Measurements from ENCODE around the gene NGF.
"Not testable (repeated sequence)": the region's sequence is repeated elsewhere in the genome, so short reads cannot be mapped to it uniquely, and the experiment has no call there.

Gene NGF

GRCh38 chr1:115337633-115338456 is at the start of gene NGF:
Gene NGF (minus strand): TSS chr1:115338249. CDS start chr1:115286795, 51,454 bp downstream.
- DNase-seq = peak; percentile 66

- not testable (repeated sequence) for DNase-seq
These were observed 45.4 kb upstream of the NGF start for GRCh38 chr1:115383455-115383854.

- no peak for DNase-seq
These were observed 41.9 kb upstream of the NGF start for GRCh38 chr1:115379943-115380342.

GRCh38 chr1:115377411-115377810 is 39.4 kb upstream of the NGF start:
- peak; percentile 51 for DNase-seq

- no peak for DNase-seq
These were observed 36.5 kb upstream of the NGF start for GRCh38 chr1:115374598-115374997.

- peak; percentile 92 for DNase-seq
These were observed 35.3 kb upstream of the NGF start for GRCh38 chr1:115373305-115373704.

GRCh38 chr1:115365738-115366137 is 27.7 kb upstream of the NGF start:
- no peak for DNase-seq

GRCh38 chr1:115364780-115365155 is 26.7 kb upstream of the NGF start:
- DNase-seq = no peak

GRCh38 chr1:115364046-115364779 is 26.2 kb upstream of the NGF start:
- DNase-seq = no peak

- DNase-seq = no peak
These were observed 25.1 kb upstream of the NGF start for GRCh38 chr1:115363171-115363570.

GRCh38 chr1:115360505-115361129 is 22.6 kb upstream of the NGF start:
- DNase-seq = not testable (repeated sequence)

- not testable (repeated sequence) for DNase-seq
These were observed 21.9 kb upstream of the NGF start for GRCh38 chr1:115359787-115360452.

GRCh38 chr1:115356356-115356755 is 18.3 kb upstream of the NGF start:
- DNase-seq = no peak

- DNase-seq = no peak
These were observed 17.0 kb upstream of the NGF start for GRCh38 chr1:115355069-115355468.

- DNase-seq = no peak
These were observed 13.1 kb upstream of the NGF start for GRCh38 chr1:115351143-115351542.

- DNase-seq = no peak
These were observed 10.6 kb upstream of the NGF start for GRCh38 chr1:115348636-115349035.

GRCh38 chr1:115347282-115347681 is 9.2 kb upstream of the NGF start:
- DNase-seq = no peak

GRCh38 chr1:115343200-115343737 is 5.2 kb upstream of the NGF start:
- no peak for DNase-seq

- DNase-seq = no peak
These were observed 3.9 kb upstream of the NGF start for GRCh38 chr1:115341948-115342347.

GRCh38 chr1:115340879-115341278 is 2.8 kb upstream of the NGF start:
- no peak for DNase-seq

- no peak for DNase-seq
These were observed 390 bp upstream of the NGF start for GRCh38 chr1:115338457-115338820.

GRCh38 chr1:115337276-115337632 is 795 bp downstream of the NGF start:
- no peak for DNase-seq

GRCh38 chr1:115336741-115337140 is 1.3 kb downstream of the NGF start:
- DNase-seq = no peak

Data from HCEC 1CT (cell line).